HG03097 (cell line): ENCODE measurements around the gene SLC6A1.

Experiments used
- ATAC-seq: cut with Tn5 transposase; IDR thresholded peaks from one replicate; pipeline ENCODE4 v1.9.1; 2021; ENCODE audit not compliant: unreplicated experiment, low FRiP score

Gene SLC6A1

DNA sequence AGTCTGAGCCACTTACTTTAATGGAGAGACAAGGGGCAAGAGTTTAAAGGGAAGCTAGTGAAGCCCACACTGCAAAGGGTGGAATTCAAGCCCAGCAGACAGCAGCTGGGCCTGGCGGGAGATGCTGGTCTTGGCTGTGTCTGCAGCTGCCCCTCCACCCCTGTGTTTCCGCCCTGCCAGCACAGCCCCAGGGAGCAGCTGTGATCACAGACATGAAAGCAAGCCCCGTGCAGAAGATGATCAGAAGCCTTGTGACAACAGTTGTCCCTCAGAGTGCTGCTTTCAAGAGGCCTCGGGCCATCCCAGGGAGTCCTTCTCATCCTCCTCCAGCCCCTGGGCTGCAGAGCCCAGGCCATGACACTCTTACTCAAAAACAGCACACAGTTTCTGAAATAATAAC lies 24.1 kb upstream of the SLC6A1 start:
- ATAC-seq = no peak

DNA sequence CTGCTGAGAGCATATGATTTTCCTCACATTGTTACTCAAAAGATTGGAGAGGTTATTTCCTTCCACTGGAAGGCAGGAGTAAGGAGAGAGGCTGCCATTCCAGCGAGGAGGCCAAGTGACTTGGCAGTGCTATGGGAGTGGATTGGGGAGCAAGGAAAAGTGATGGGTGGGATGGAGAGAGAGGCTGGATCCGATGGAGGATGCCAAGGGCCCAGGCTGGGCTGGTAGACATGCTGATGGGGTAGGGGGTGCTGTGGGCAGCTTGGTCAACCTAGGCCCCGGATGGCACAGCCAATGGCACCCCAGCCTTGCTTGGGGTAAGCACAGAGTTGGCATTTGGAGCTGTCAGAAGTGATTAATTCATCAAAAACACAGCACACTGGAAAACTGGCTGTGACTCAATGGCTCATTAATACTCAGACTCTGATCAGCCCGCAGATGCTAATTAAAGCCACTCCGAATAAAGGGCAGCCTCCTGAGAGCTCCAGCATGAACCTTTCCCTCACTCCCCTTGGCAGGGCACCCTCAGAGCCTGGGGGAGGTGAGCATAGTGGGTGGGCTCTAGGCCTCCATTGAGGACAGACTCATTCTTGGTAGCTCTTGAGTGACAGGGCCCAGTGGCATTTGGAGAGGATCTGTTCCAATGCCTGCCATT lies 22.1 kb upstream of the SLC6A1 start:
- ATAC-seq = no peak

DNA sequence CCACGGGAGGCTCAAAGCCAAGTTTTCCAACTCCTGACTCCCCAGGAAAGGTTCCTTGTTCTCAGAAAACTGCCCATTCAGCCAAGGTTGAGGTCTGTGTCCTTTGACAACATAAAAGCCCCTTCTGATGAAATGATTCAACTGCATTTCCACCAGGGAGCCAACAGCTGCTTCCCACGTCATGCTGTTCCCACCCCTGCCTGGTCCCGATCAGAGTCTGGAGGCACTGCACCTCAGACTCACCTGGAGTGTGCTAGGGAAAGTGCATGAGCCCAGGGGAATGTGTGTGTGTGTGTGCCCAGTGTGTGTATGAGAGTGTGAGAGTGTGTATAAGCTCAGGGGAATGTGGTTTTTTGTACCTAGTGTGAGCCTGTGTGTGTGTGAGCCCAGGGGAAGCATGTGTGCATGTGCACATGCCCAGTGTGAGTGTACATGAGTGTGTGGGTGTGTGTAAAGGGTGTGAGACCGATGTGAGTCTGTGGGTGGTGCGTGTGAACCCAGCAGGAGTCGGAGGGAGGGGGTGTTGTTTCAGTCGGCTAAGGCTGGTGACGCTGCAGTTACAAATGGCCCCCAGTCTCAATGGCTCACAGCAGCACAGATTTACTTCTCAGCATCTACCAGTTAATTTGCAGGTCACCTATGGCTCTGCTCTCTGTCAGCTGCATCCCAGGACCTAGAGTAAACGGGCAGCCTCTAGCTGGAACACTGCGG lies 20.3 kb upstream of the SLC6A1 start:
- no peak for ATAC-seq

DNA sequence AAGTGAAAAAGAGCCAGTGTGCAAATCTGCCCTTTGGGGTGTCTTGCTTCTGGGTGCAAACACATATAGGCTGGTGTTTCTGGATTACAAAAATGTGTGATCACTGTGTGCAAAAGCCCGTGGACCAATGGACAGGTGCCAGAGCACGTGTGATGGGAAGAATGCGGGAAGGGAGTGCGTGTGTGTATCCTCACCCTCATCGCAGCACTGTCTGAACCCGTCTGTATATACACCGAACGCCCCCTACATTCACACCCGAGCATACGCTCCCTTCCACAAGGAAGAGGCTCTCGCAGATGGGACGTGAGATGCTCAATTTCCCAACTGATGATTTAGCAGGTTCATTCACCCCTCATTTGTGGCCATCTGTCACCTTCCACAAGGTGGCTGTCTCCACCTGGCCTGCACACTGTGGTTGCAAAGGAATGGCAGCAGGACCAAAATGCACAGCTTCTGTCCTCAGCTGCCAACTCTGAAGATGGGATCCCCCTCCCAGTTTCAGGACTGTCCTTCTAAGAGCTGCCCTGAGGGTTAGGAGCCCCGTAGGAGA lies 19.4 kb upstream of the SLC6A1 start:
- no peak for ATAC-seq

DNA sequence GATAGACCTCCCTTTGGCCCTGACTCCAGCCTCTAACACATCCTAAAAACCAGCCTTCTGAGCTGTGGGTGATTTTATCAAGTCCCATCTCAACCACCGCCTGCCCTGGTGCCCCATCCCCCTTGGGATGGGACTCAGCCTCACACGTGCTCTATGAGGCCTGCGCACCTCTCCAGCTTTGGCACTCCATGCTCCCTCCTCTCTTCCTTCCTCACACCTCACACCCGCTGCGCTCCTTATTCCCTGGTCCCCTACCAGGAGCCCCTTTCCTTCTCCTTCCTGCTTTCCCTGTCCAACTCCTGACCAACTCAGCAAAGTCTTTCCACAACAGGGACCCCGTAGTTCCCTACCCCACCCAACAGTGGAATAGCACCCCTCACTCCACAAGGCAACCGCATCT lies 18.4 kb upstream of the SLC6A1 start:
- ATAC-seq = no peak

DNA sequence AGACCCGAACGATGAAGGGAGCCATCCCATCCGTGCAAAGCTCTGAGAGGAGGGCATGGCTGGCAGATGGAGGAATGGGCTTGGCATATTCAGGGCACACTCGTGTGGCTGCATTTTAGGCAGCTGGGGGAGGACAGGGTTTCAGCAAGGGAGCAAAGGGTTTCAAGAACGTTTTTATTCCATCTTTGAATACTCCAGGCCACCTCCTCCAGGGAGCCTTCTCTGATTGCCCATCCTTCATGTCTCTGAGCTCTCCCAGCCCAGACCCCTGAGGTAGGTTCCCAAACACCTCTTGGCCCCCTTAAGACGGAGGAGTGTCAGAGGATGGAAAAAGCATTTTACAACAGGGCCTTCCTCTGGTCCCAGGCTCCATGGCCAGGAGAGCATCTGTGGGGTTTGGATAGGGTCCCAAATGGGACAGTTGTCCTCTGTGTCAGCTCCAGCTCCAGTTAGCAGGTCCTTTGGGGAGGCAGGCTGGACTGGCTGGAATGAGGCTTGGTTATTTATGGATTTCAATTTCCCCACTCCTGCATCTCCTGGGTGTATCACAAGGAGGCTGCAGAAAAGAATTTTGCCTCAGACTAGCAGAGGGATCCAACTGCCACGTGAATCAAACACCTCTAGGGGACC lies 17.7 kb upstream of the SLC6A1 start:
- no peak for ATAC-seq

DNA sequence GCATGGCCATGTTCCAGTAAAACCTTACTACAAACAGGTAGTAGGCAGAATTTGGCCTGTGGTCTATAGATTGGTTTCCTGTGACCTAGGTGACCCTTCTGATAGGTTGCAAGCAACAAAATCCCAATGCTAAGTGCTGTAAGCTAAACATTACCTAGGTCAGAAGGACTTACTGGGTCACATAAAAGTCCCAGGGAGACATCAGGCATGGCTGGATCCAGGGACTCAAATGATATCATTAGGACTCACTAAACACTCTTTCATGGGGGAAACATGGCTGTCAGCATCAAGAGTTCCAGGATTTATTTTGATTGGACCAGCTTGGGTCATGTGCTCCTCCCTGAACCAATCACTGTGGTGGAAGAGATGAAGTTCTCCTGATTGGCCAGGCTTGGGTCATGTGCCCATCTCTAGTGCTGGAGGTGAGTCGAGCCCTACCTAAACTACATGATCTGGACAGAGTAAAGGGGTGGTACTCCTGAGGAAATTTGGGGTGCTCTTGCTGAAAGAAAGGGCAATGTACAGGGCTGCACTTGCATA lies 16.8 kb upstream of the SLC6A1 start:
- no peak for ATAC-seq

DNA sequence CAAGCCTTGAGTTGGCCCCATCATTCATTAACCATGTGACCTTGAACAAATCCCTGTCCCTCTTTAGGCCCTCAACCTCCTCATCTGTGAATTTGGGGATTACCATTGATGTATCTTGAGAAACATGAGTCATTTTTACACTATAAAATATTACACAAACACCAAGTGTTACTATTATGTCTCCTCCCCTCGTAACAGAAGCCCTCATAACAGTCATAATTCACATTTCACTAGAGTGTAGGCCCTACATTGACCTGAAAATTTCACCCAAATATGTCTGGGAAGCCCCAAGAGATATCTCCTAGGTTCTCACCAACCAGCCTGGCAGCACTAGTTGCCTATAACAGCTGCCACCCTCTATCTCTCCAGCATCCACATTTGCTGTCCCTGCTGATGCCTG lies 15.8 kb upstream of the SLC6A1 start:
- ATAC-seq = no peak

DNA sequence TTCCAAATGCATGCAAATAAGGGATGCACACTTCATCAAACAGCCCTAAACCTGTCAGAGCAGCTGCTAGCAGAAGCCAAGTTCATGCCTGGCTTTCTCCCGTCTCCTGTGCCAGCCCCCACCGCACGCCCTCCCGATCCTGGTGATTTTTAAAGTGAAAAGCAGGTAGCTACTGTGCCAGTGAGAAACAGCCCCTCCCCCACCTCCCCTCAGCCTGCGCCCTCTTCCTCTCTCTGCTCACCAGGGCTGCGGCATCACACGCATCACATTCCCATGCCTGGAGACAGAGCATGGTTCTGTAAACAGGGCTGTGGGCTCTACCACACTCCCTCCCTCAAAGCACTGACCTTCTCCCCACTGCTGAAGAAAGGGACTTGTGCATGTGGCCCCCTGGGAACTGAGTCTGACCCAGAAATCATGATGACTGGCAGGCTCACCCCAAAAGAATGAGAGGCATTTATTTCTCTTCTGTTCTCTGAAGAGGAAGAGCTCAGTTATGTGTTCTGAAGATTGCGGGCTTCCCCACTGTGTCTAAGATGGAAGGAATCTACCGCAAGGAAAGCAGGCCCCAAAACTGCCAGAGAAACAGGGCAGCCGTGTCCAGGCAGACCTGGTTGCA lies 14.5 kb upstream of the SLC6A1 start:
- no peak for ATAC-seq

DNA sequence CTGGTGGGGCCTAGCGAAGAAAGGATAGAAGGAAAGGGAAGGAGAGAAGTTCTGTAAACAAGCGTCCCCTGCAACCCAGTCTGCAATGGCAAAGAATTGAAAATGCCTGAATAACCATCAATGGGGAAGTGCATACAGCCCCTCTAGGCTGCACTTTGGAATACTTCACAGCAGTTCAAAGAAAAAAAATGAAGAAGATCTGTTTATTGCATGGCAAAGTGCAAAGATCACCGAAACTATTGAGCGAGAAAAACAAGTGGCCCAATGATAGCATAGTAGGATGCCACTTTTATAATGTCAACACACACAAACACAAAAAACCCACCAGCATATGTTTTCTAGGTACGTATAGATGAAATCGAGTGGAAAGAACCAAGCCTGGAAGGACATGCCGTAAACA lies 13.6 kb upstream of the SLC6A1 start:
- ATAC-seq = no peak

DNA sequence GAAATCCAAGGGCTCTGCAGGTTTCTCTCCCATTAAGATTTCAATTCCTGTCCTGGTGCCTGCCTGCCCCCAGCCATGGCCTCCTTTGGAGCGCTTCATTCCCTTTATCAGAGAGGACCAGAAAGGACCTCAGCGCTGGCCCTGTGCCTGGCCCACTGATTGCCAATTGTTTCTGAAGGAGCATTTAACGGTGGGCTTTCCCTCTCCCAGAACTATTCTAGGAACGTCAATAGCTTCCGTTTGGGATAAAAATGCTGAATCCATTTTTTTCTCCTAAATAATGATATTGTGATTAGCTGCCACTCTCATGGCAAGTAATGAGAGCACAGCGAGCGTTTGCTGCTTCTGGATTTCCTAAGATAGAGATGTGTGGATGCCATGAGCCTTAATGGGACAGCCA lies 12.2 kb upstream of the SLC6A1 start:
- ATAC-seq = no peak

DNA sequence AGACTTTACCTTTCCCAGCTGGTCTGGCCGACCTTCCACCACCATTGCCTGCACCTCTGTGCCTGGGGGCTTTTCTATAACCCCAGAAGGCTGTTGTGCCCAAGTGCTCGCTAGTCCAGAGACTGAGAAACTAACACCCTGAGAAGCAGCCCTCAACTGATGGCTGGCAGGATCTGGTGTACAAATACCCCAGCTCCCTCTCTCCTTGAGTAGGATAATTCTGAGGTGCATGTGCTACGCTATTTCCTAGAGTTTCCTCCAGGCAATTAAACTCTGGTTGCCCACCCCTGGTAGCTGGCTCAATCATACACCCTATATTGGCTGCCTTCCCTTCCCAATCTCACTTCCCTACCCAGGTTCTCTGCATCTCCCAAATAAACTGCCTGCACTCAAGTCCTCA lies 11.5 kb upstream of the SLC6A1 start:
- no peak for ATAC-seq

DNA sequence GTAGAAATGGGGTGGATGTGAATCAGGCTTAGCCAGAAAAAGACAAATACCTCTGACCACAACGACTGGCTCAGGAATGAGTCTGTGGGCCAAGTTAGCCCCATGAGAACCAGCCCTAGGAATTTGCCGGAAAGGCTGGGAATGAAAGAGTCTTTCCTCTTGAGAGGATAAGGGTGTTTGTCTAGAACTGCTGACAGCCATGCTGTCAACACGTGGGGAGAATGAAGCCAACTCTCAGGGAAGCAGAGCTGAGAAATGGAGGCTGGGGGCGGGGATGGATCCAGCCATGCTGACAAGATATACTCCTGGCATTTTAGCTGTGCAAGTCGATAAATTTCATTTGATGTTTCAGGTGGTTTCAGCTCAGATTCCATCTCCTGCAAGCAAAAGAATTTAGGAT lies 10.6 kb upstream of the SLC6A1 start:
- no peak for ATAC-seq

DNA sequence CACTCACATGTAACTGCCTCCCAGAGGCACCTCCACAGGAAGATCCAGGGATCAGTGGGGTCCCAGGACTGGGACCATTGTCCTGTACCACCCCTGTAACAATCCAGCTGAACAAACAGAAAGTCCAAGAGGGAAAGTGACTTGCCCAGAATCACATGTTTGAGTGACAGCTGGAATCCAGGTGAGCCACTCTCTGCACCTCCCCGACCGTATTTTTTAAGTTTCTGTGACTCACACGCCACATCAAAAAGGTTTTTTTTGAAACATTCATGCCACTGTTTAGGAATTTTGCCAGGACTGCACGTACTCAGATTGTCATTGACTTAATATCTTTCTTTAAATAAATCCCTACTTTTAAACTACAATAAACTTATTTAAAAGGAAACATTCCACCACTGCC lies 9.8 kb upstream of the SLC6A1 start:
- no peak for ATAC-seq

DNA sequence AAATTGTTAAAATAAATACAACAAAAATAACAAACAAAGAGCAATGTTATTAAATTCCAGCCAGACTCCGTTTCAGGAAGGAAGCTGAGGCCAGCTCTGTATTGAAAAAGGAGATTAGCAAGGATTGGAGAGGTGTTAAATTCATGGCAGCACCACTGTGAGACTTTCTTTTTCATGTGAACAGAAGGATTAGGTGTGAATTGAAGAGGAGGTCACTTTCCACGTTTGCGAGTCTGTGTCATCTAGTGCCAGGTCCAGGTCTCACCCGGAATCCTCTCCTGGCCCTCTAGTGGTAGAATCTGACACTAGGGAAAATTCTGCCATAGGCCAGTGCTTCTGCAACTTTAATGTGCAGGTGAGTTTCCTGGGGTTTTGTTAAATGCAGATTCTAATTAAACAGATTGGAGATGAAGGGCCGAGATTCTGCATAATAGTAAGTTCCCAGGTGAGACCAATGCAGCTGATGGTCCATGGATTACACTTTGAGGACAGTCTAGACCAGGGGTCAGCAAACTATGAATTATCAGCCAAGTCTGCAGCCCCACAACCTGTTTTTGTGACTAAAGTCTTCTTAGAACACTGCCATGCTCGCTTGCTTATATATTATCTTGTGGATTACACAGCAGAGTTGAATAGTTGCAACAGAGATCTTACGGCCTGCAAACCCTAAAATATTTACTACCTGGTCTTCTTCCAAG lies 9.2 kb upstream of the SLC6A1 start:
- ATAC-seq = no peak

DNA sequence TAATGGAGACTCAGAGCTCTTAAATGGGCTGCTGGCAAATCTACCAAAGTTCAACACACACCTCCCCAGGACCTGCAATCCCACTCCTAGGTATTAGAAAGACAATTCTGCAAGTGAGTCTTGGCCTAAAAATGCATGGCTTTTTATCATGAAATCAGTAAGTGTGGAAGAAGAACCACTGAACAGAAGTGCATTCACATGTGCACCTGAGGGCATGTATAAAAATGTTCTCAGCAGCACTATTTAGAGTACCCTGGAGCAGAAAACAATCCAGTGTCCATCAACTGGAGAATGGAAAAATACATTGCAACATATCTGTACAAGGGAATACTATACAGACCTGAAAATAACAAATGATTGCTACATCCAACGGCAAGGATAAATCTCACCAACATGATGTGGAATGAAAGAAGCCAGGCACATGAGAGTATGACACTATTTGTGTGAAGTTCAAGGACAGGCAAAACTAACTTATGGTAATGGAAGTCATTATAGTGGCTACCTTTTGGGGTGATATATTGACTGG lies 8.1 kb upstream of the SLC6A1 start:
- no peak for ATAC-seq

DNA sequence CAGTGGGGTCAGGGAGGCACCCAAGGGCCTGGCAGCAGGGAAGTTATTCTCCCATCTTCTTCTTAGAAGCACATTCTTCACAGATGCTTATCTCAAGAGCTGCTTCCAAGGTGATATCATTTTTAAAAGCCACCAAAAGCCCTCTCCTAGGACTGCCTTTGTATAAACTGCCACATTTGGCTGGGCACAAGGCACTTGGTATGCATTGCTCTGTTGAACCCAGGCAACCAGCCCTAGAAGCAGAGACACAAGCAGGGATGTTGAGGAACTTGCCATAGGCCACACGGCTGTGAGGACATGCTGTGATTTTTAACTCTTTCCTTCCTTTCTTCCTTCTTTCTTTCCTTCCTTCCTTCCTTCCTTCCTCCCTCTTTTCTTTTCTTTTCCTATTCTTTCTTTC lies 7.4 kb upstream of the SLC6A1 start:
- no peak for ATAC-seq

DNA sequence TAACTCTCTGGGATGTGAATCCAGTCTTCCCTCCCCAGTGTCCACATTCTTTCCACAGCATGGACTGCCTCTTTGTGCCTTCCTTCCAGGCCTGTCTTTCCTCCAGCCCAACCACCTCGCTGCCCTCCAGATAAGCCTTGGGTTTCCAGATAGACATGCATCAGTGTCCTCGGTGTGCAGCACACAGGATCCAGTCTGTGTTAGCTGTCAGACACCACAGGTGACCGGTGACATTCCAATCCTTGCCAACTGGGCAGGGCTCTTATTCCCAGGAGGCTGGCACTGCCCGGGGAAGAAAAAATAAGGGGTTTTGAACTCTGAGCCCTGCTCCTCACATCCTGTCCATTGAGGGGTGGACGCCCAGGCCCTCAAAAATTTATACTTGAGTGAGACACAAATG lies 6.0 kb upstream of the SLC6A1 start:
- no peak for ATAC-seq

DNA sequence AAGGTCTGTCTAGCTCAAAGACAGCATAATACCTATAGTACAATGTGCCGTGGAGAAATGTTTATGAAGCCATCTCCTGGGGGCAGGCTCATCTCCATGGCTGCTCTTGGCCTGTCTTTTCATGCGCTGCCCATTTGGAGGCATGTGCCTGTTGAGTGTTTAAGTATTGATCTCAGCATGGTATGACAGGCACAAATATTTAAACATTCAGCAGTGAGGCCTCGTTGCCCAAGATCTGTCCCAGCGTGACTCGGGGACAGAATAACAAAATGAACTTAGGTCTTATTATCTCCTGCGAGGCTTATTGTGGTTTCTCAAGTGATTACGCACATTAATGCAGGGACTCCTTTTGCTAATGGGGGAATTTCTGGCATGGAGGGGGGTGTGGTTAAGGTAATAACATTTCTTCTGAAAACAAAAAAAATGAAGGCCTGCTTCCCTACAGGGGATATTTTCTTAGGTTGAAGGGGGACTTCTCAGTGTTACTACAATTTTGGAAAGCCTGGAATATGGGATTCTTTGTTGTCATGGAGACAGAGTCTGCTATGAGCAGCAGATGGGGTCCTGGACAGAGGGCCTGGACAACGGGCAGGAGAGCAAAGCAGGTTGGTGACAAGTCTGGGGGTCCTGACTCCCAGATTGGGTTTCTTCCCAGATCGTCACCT lies 4.4 kb upstream of the SLC6A1 start:
- ATAC-seq = no peak

DNA sequence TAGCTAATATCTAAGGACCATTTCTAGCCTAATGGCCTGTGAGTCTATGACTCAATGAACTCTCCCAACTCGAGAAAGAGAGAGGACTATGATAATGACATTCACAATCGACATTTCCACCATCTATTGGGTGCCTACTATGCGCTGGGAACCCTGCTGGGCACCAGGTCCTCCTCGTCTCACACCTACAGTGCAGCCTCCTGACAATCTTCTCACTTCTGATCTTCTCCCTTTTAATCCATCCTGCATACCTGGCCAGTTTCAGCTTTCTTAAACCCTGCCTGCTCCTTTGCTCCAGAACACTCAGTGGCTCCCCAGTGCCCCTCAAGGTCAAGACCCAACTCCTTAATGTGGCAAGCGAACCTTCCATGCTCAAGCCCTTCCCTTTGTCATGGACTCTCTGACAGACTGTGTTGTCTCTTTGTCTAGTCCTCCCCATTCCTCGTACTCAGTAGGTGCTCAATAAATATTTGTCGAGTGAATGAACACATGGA lies 3.5 kb upstream of the SLC6A1 start:
- no peak for ATAC-seq
